K562 (cell line): Measurements from ENCODE around the gene TCF25. TPM values are rescaled to one million over a fixed set of nuclear protein-coding genes. Genes with fewer than 3 reads are reported as not detected.

Experiments
- ATAC-seq: fragments of 200-7000 bp; cut with Tn5 transposase; 3 replicates; pipeline ENCODE4 v1.9.1; 2020; ENCODE audit warnings: moderate library complexity
- BruUV-seq: library from RNA; stranded (reverse); fragments of 400-500 nt; replicated peaks from 2 replicates; lab custom pipeline; 2021; lab: Mats Ljungman, UMichigan
- CTCF ChIA-PET: fragments of 300-600 bp; formaldehyde crosslinking; extraction: SDS; loops from one replicate; lab custom pipeline; 2021; ENCODE audit warnings: low intra/inter-chr PET ratio; lab: Yijun Ruan, JAX
- POLR2A ChIA-PET: fragments of 300-600, 350-650 bp; sonication (Branson Sonifier 250); formaldehyde crosslinking; extraction: SDS; loops from one replicate; lab custom pipeline; 2021; ENCODE audit warnings: antibody characterized with exemption, inconsistent platforms; lab: Yijun Ruan, JAX
- DNase-seq, 4 experiments: peaks; one replicate each; pipeline versions ENCODE4 v3.0.0 to v3.0.0-alpha.2; 2011 to 2018; ENCODE audit warnings: low spot score in 3 of 4, mixed read lengths in 3 of 4; ENCODE audit errors: extremely low read depth in 1 of 4
- FAIRE-seq: peaks from 2 replicates; lab custom pipeline; 2011; peaks lifted over from hg19 to GRCh38; lab: Jason Lieb, UNC
- H2AFZ ChIP-seq: 2 replicates; pipeline ENCODE4 v1.6.0; 2011; ENCODE audit warnings: low read depth, low read length, control low read depth, inconsistent platforms
- H3K27ac ChIP-seq: fragments of 200-600 bp; 3 replicates; pipeline ENCODE4 v1.8.0; 2011; ENCODE audit warnings: low read depth, mild to moderate bottlenecking, control low read depth, inconsistent platforms, low read length, moderate library complexity, mixed read lengths; ENCODE audit errors: extremely low read depth
- H3K27me3 ChIP-seq, 2 experiments: fragments of 300-600 bp in 1 of 2; 2 replicates in 1 of 2; 3 replicates in 1 of 2; pipeline versions ENCODE4 v1.6.0 to v1.8.0; 2011; ENCODE audit warnings: inconsistent platforms in 2 of 2, low read length in 2 of 2, mild to moderate bottlenecking in 1 of 2, mixed read lengths in 1 of 2, moderate library complexity in 1 of 2; ENCODE audit not compliant: control insufficient read depth in 2 of 2, insufficient read depth in 2 of 2
- H3K36me3 ChIP-seq: fragments of 300-600 bp; 3 replicates; pipeline ENCODE4 v1.8.0; 2011; ENCODE audit warnings: mild to moderate bottlenecking, low read length, inconsistent platforms; ENCODE audit not compliant: control insufficient read depth, insufficient read depth
- H3K4me1 ChIP-seq, 2 experiments: fragments of 200-600 bp in 1 of 2; replicated peaks in 1 of 2; 2 replicates in 1 of 2; 3 replicates in 1 of 2; pipeline versions ENCODE4 v1.5.1 to v1.8.0; 2011; ENCODE audit warnings: inconsistent platforms in 2 of 2, low read length in 2 of 2, mild to moderate bottlenecking in 1 of 2, mixed read lengths in 1 of 2, moderate library complexity in 1 of 2; ENCODE audit not compliant: control insufficient read depth in 2 of 2, insufficient read depth in 2 of 2
- H3K4me2 ChIP-seq: 2 replicates; pipeline ENCODE4 v1.6.1; 2011; ENCODE audit warnings: low read length, control low read depth, inconsistent platforms, mixed read lengths; ENCODE audit not compliant: insufficient read depth
- H3K4me3 ChIP-seq: fragments of 200-600 bp; sonication (generic), shearing (Covaris generic); 2 replicates; pipeline ENCODE4 v1.5.1; 2016; ENCODE audit warnings: control low read depth, inconsistent platforms
- H3K79me2 ChIP-seq: fragments of 200-600 bp; 3 replicates; pipeline ENCODE4 v1.8.0; 2011; ENCODE audit warnings: low read length, inconsistent platforms; ENCODE audit not compliant: control insufficient read depth, insufficient read depth
- H3K9ac ChIP-seq, 2 experiments: 2 replicates each; pipeline versions ENCODE4 v1.6.0 to v1.6.1; 2011; ENCODE audit warnings: low read depth in 2 of 2, low read length in 2 of 2, control low read depth in 1 of 2, inconsistent platforms in 1 of 2, mild to moderate bottlenecking in 1 of 2, mixed read lengths in 1 of 2; ENCODE audit not compliant: insufficient read depth in 1 of 2
- H3K9me1 ChIP-seq: one replicate; pipeline ENCODE4 v1.6.0; 2011; ENCODE audit warnings: inconsistent platforms, mild to moderate bottlenecking, low read length, moderate library complexity; ENCODE audit not compliant: control insufficient read depth, insufficient read depth
- H3K9me3 ChIP-seq: replicated peaks from 2 replicates; pipeline ENCODE4 v1.5.1; 2011; ENCODE audit warnings: low read depth, low read length, inconsistent platforms; ENCODE audit not compliant: control insufficient read depth, insufficient read depth
- H4K20me1 ChIP-seq: replicated peaks from 2 replicates; pipeline ENCODE4 v1.6.1; 2011; ENCODE audit warnings: low read length, inconsistent platforms, mixed read lengths; ENCODE audit not compliant: control insufficient read depth, insufficient read depth
- ILF3 ChIP-seq: fragments of 450-650 bp; IDR thresholded peaks from 2 replicates; pipeline ENCODE4 v1.6.1; 2018; ENCODE audit warnings: antibody characterized with exemption, mild to moderate bottlenecking, moderate library complexity, borderline replicate concordance
- MTA3 ChIP-seq: fragments of 450-650 bp; formaldehyde crosslinking; IDR thresholded peaks from 2 replicates; pipeline ENCODE4 v1.6.1; 2017; ENCODE audit warnings: mild to moderate bottlenecking, borderline replicate concordance
- NR2C1 ChIP-seq, 2 experiments: fragments of 450-650 bp; IDR thresholded peaks; 2 replicates each; pipeline ENCODE4 v1.6.1; 2017; ENCODE audit warnings: mild to moderate bottlenecking in 2 of 2, antibody characterized with exemption in 1 of 2, inconsistent platforms in 1 of 2, missing compliant biosample characterization in 1 of 2, missing genetic modification characterization in 1 of 2
- RBFOX2 ChIP-seq: fragments of 200-400 bp; formaldehyde crosslinking; IDR thresholded peaks from 2 replicates; pipeline ENCODE4 v1.6.1; 2017; ENCODE audit warnings: low read depth, mild to moderate bottlenecking, low read length, moderate library complexity
- SNRNP70 ChIP-seq: fragments of 200-400 bp; formaldehyde crosslinking; optimal IDR thresholded peaks from 2 replicates; pipeline ENCODE3; 2017; ENCODE audit warnings: low read depth, low read length
- whole genome bisulfite sequencing: fragments of 100-300 bp; shearing (Covaris generic); methylation state at CpG from one replicate; pipeline ENCODE4 v1.1.6; 2016; ENCODE audit warnings: low coverage, mixed read lengths; ENCODE audit not compliant: insufficient coverage; ENCODE audit errors: missing lambda C conversion rate; 5-methylcytosine and 5-hydroxymethylcytosine counted together
- in situ Hi-C: fragments of 300-500 bp; cut with MboI; formaldehyde crosslinking; loops from 4 replicates; pipeline ENCODE4 v1.15.0; 2018; ENCODE audit warnings: inconsistent platforms, mixed read lengths
- intact Hi-C: fragments of 100-400 bp; cut with micrococcal nuclease; formaldehyde crosslinking; loops from 2 replicates; pipeline ENCODE4 v1.14.2; 2022
- polyA plus RNA-seq, 8 experiments: library from polyadenylated mRNA; depleted of rRNA in 4 of 8; stranded (reverse) in 5 of 8; unstranded in 3 of 8; fragments of >200 nt; fragmentation: Nextera tagmentation in 2 of 8; fragmentation: Illumina TruSeq in 1 of 8; extraction: Ambion mirVana in 2 of 8; extraction: Trizol in 1 of 8; gene quantifications; 2 replicates each; pipeline versions ENCODE4 v1.2.1 to v1.2.3, GENCODE V29; 2011 to 2014; ENCODE audit warnings: inconsistent platforms in 1 of 8, missing spikeins in 1 of 8
- total RNA-seq, 7 experiments: library from RNA; depleted of rRNA in 6 of 7; stranded (reverse); fragments of >200 nt in 6 of 7; fragmentation: Illumina TruSeq in 2 of 7; extraction: Trizol in 2 of 7; gene quantifications; 2 replicates each; pipeline versions ENCODE4 v1.2.1 to v1.2.3, GENCODE V29; 2011 to 2021; ENCODE audit warnings: low replicate concordance in 1 of 7

The TCF25 gene
- total and polyA plus RNA-seq, 9 of the 15 experiments (the other 6 are each of a cell fraction or from before 2014, with no cell fraction given) = 9.0 to 154 (median 83.8) TPM

- Histone ChIP-seq H4K20me1 (no peaks in the 10 kb centered on the region), H3K27ac (no peak overlapping the region), H3K9me3 (no peaks in the 10 kb centered on the region), H3K36me3 (peaks cover 15% of the 10 kb centered on the region; the same call in 1 of the 3 replicates), H3K9me1 (peaks cover 3% of the 10 kb centered on the region), H3K27me3 (peaks cover 3 to 11% of the 10 kb centered on the region in 2 experiments; a peak in 4 of 5 replicates), H3K79me2 (peaks cover 9% of the 10 kb centered on the region), H3K9ac (peak overlapping the region in 1 of 2 experiments; percentile 96; a peak in 2 of 4 replicates), H3K4me2 (no peak overlapping the region), H2AFZ (no peak overlapping the region), H3K4me1 (peaks cover 0 to 26% of the 10 kb centered on the region in 2 experiments; a peak in 3 of 5 replicates), H3K4me3 (peak overlapping the region; percentile 56; the same call in 1 of the 2 replicates)
- no peak for ATAC-seq
- 94% methylated on average over 11 of the region's 12 CpGs for WGBS
- FAIRE-seq = no peak
- TF ChIP-seq SNRNP70 (no peak), NR2C1 (IDR thresholded peaks at IDR 0.05) (no peak), NR2C1 (tag; IDR thresholded peaks at IDR 0.05) (no peak), MTA3 (no peak), ILF3 (no peak), RBFOX2 (peak; percentile 59)
- POLR2A ChIA-PET = interaction anchor here (0.7 to 1.6 kb wide), 5 partner anchors 27 to 1234 kb away, joined by 3 to 5 read pairs (median 3); partner anchors contain the start of genes MC1R and TUBB3
- intact Hi-C loops (no loop called here), in situ Hi-C loops (no loop called here)
- BruUV-seq = TSS peak; percentile 31
- CTCF ChIA-PET = interaction anchor here (0.6 kb wide), 1 partner anchor 9 kb away, joined by 4 read pairs; no protein-coding TSS in a partner anchor
- DNase-seq = no peak
Observed at GRCh38 chr16:89949756-89950155, 76.4 kb downstream of the TCF25 start.
